HEK293 (cell line): ENCODE measurements around the gene FKBP5.

ENCODE experiments used
- BCL6B ChIP-seq: fragments of 450-650 bp; formaldehyde crosslinking; IDR thresholded peaks from 2 replicates; pipeline ENCODE4 v1.5.1; 2017; ENCODE audit warnings: missing biosample characterization, missing genetic modification characterization
- CTCF ChIP-seq: fragments of 450-650 bp; formaldehyde crosslinking; IDR thresholded peaks from 2 replicates; pipeline ENCODE4 v1.5.1; 2016; ENCODE audit warnings: missing biosample characterization, missing genetic modification characterization
- ELK4 ChIP-seq: IDR thresholded peaks from 2 replicates; pipeline ENCODE4 v1.6.1; 2011; ENCODE audit warnings: mild to moderate bottlenecking, low read depth, low read length, borderline replicate concordance
- HOXA7 ChIP-seq: sonication (generic); formaldehyde crosslinking; IDR thresholded peaks from 2 replicates; pipeline ENCODE4 v1.8.1; 2022; ENCODE audit warnings: missing genetic modification reagents, borderline replicate concordance
- KLF10 ChIP-seq: fragments of 450-650 bp; IDR thresholded peaks from 2 replicates; pipeline ENCODE4 v1.5.1; 2018; ENCODE audit warnings: missing biosample characterization, mild to moderate bottlenecking, missing genetic modification characterization
- TCF7L2 ChIP-seq: IDR thresholded peaks from 2 replicates; pipeline ENCODE4 v1.6.1; 2011; ENCODE audit warnings: low read depth, mild to moderate bottlenecking, inconsistent platforms, low read length, moderate library complexity, borderline replicate concordance
- ZBTB10 ChIP-seq: fragments of 450-650 bp; formaldehyde crosslinking; IDR thresholded peaks from 2 replicates; pipeline ENCODE4 v1.5.1; 2016; ENCODE audit warnings: missing biosample characterization, missing genetic modification characterization
- ZBTB7A ChIP-seq: fragments of 450-650 bp; formaldehyde crosslinking; IDR thresholded peaks from 2 replicates; pipeline ENCODE4 v1.5.1; 2016; ENCODE audit warnings: low read depth, missing biosample characterization, missing genetic modification characterization
- ZNF148 ChIP-seq: fragments of 450-650 bp; formaldehyde crosslinking; IDR thresholded peaks from 2 replicates; pipeline ENCODE4 v1.5.0; 2017; ENCODE audit warnings: missing biosample characterization, missing genetic modification characterization, borderline replicate concordance

GRCh38 chr6:35706468-35706867 lies 17.8 kb upstream of the FKBP5 start:
- no peak for TF ChIP-seq CTCF
- no peak for TF ChIP-seq ZNF148 (tag by site-specific recombination)
- no peak for TF ChIP-seq TCF7L2
- TF ChIP-seq HOXA7, result no peak
- TF ChIP-seq ZBTB7A, result no peak
- TF ChIP-seq ELK4, result no peak
- TF ChIP-seq KLF10 (tag by site-specific recombination), result no peak
- TF ChIP-seq ZBTB10 (tag by site-specific recombination), result no peak
- no peak for TF ChIP-seq BCL6B
